HT-29 (cell line): Measurements from ENCODE around the gene ANKRD6. TPM values are rescaled to one million over a fixed set of nuclear protein-coding genes. Genes with fewer than 3 reads are reported as not detected.

Experiments used
- DNase-seq: peaks from one replicate; pipeline ENCODE4 v3.0.0-alpha.2; 2015; ENCODE audit warnings: low spot score
- total RNA-seq: library from RNA; depleted of rRNA; stranded (reverse); fragments of >200 nt; shearing (Covaris generic); gene quantifications from 2 replicates; pipeline ENCODE4 v1.2.3, GENCODE V29; 2014

ANKRD6 gene
- total RNA-seq, 1 experiment from 2014 or later: not detected

DNA sequence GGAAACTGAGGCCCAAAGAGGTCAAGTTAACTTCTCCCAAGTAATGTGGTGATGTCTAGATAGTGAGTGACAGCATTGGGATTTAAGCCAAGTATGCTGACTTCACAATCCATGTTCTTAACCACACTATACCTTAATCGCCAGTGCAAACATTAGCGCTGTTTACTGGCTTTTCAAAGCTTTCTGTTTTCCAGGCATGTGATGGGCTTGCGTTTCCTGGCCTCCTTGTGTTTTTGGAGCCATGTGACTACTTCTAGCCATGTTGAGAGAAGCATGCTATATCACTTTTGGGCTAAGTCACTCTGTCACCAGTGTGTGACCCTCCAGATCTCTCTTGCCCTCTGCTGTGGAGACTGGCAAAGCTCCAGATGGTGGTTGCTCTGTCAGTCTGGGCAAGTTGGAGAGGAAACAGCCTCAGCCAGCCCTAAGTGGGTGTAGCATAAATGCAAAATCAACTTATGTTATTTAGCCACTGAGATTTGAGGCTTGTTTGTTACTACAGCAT, 76.9 kb downstream of the ANKRD6 start:
- DNase-seq: peak; percentile 26

DNA sequence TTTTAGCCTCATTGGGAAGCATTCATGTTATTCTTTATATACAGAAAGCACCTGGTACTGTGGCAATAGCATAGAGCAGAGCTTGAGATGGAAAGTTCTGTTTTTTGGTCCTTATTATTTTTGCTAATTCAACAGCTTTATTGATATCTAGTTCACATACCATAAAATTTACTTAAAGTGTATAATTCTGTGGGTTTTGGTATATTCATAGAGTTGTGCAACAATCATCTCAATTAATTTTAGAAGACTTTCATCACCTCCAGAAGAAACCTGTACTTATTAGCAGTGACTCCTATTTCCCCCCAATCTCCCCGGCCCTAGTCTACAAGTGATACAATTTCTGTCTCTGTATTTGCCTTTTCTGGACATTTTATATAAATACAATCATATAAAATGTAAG, 77.4 kb downstream of the ANKRD6 start:
- no peak for DNase-seq

DNA sequence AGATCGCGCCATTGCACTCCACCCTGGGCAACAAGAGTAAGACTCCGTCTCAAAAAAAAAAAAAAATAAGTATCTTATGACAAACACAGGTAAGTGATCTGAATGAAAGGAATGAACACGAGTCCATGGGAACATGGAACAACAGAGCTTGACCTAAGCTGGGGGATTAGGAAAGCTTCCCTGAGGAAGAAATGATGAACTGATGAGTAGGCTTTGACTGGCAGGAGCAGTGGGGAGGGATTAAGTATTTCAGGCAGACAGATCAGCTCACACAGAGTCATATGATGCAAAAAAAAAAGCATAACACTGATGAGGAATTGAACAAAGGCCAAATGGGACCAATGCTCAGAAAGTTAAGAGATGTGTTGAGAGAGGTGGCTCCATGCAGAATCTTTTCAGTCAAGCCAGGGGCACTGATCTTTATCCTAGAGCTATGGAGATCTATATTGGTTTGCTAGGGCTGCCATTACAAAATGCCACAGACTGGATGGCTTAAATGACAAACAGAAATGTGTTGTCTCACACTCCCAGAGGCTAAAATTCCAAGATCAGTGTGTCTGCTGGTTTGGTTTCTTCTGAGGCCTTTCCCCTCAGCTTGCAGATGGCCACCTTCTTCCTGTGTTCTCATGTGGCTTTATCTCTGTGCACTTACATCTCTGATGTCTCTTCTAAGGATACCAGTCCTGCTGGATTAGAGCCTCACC, 85.6 kb downstream of the ANKRD6 start:
- DNase-seq: no peak

DNA sequence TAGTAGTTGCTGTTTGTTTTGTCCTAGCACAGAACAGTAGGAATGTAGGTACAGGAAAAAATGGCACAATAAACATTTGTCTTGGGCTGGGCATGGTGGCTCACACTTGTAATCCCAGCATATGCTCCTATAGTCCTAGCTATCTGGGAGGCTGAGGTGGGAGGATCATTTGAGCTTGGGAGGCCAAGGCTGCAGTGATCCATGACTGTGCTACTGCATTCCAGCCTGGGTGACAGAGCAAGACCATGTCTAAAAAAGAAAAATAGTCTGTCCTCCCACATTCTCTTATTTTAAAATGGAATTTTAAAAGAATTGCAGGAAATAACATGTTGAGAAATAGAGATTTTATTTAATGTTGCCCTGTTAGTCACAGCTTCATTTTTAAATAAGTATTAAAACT, 87.8 kb downstream of the ANKRD6 start:
- DNase-seq: no peak

DNA sequence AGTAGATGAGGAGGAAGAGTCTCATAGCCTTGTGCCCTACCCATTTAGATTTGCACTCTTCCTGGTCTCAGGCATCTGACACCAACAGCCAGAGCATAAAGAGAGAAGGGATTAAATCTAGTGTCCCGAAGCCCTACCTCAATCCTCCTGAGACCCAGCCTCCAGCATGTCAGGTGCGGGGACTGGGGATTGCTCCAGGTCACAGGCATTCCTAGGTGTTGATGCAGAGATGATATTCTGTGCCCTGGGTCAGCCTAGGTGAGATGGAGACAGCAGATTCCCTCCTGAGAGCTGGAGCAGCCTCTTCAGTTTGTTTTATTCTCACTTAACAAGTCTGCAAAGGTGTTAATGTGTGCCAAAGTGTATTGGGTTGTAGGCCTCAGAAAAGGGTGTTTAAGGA, 89.8 kb downstream of the ANKRD6 start:
- DNase-seq: no peak

DNA sequence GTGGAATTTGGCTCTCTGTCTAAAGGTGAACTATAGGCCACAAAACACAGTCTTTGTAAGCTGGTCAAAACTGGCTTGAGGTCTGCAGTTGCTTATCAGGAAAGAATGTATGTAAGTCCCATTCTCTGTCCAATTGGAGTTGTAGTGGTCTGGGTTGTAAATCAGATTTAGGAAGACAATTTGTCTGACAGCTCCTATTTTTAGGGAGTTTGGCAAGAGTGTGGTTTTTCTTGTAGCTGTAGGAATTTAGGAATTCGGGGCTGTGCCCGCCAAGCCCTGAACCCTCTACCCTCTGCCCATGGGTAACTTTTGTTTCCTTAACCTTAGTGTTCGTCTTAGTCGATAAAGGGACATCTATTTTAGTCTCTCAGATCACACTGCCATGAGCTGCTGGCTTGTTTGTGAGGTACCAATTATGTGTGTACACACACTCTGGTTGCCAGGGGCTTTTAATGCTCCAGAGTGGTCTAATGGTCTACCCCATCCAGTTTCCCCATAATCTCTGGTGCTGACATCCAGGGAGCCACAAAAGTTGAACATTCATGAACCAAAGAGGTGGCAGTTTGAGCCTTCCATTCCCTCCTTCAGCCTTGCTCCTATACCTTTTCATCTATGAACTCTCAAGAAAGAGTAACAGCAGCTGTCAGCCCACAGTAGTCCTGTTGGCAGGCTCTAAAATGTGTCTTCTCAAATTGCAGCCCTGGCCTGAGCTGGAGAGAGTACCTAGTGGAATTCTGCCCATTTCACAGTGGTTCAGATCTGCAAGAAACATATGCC, 93.0 kb downstream of the ANKRD6 start:
- no peak for DNase-seq

DNA sequence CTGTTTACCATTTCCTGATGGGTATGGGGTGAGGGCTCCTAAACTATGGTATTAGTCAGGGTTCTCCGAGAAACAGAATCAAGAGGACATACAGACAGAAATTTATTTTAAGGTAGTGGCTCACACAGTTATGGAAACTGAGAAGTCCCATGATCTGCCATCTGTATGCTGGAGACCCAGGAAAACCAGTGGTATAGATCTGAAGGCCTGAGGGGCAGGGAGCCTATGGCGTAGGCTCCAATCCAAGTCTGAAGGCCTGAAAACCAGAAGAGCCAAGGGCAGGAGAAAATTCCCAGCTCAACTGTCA, 93.6 kb downstream of the ANKRD6 start:
- no peak for DNase-seq

GRCh38 chr6:89527634-89528033, 94.7 kb downstream of the ANKRD6 start:
- DNase-seq: no peak

- no peak for DNase-seq
Measured at GRCh38 chr6:89528866-89529265, 95.9 kb downstream of the ANKRD6 start.

DNA sequence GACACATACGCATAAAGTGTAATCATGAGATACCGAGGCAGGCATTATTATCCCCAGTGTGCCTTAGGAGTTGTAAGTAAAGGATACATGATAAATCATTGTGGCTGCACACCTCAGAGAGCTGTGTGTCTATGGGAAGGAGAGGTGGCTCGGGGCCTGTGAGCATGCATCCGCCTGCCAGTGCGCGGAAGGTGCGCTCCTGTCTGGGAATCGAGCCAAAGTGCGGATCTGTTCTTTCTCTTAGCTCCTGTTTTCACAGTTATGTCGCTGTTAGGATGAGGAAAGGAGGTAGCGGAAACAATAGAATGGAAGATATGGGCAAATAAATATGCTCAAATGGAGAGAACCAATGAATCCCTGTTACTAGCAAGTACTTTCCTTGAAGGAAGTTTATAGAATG, 98.0 kb downstream of the ANKRD6 start:
- no peak for DNase-seq

GRCh38 chr6:89536231-89536630, 103.3 kb downstream of the ANKRD6 start:
- no peak for DNase-seq

GRCh38 chr6:89539779-89540178, 106.8 kb downstream of the ANKRD6 start:
- no peak for DNase-seq

- DNase-seq: no peak
Measured at GRCh38 chr6:89542081-89542857, 109.3 kb downstream of the ANKRD6 start.

GRCh38 chr6:89542866-89543265, 109.9 kb downstream of the ANKRD6 start:
- DNase-seq: no peak

- no peak for DNase-seq
Measured at GRCh38 chr6:89547281-89547680, 114.3 kb downstream of the ANKRD6 start.

DNA sequence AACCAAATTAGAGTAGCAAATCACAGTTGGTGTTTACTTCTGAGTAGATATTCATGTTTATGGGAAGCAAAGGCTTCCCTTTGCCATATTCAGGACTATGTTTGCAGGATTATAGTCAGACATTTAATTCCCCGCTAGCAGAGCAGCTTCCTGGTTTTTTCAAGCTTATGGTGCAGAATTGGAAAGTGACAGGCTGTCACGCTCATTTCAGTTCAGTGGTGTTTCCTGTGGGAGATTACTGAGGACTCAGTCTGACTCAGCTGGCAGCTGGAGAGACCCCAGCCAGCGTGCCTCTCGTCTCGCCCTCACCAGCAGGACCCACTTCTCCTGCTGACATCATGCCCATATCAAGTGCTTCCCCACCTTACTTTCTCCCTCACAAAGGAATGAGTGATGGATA, 120.5 kb downstream of the ANKRD6 start:
- DNase-seq: no peak

- no peak for DNase-seq
Measured at GRCh38 chr6:89554106-89554505, 121.2 kb downstream of the ANKRD6 start.

- no peak for DNase-seq
Measured at GRCh38 chr6:89555031-89555430, 122.1 kb downstream of the ANKRD6 start.

DNA sequence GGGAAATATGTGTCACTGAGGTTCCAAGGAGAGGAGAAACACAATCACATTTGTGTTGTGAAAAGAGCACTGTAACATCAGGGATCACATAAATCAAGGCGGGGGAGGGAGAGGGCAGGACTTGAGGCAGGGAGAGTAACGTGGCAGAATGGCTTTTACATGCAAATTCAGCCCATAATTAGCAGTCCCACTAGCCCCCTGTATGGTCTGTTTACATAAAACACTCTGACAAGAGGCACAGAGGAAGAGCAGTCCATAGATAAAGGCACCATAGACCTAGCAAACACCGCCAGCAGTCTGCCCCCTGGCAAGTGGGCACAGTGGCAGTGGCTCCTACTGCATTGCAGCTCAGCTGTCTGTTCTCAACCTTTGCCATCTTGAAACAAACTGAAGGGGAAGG, 122.9 kb downstream of the ANKRD6 start:
- DNase-seq: no peak

- DNase-seq: no peak
Measured at GRCh38 chr6:89559487-89559886, 126.5 kb downstream of the ANKRD6 start.

- no peak for DNase-seq
Measured at GRCh38 chr6:89562093-89562973, 129.4 kb downstream of the ANKRD6 start.
